Panc1 (cell line): Measurements from ENCODE around the gene CYP2R1. TPM values are rescaled to one million over a fixed set of nuclear protein-coding genes. Genes with fewer than 3 reads are reported as not detected.

Experiments
- ATAC-seq: fragments of 200-7000 bp; cut with Tn5 transposase; 2 replicates; pipeline ENCODE4 v1.9.1; 2020; ENCODE audit warnings: mild to moderate bottlenecking, moderate library complexity
- BruUV-seq: library from RNA; stranded (reverse); fragments of 400-500 nt; replicated peaks from 2 replicates; lab custom pipeline; 2021; lab: Mats Ljungman, UMichigan
- CTCF ChIA-PET: fragments of 300-600 bp; sonication (Branson Sonifier 250); formaldehyde crosslinking; loops from one replicate; lab custom pipeline; 2022; ENCODE audit warnings: antibody characterized with exemption; lab: Charles Lee
- POLR2A ChIA-PET: fragments of 300-600 bp; sonication (Branson Sonifier 250); formaldehyde crosslinking; loops from one replicate; lab custom pipeline; 2022; ENCODE audit warnings: antibody characterized with exemption; lab: Charles Lee
- DNase-seq: peaks from one replicate; pipeline ENCODE4 v3.0.0-alpha.2; 2010; ENCODE audit warnings: low read depth, low spot score
- H3K27ac ChIP-seq: 2 replicates; pipeline ENCODE4 v1.5.1; 2011; ENCODE audit warnings: mild to moderate bottlenecking, low read length, inconsistent platforms
- H3K27me3 ChIP-seq: fragments of 200-500 bp; sonication (Bioruptor generic); 2 replicates; pipeline ENCODE4 v1.6.0; 2014; ENCODE audit warnings: low read length, inconsistent platforms; ENCODE audit not compliant: control insufficient read depth, insufficient read depth
- H3K36me3 ChIP-seq: fragments of 200-500 bp; sonication (Bioruptor generic); 2 replicates; pipeline ENCODE4 v1.5.1; 2014; ENCODE audit warnings: inconsistent platforms, mild to moderate bottlenecking, low read length, moderate library complexity; ENCODE audit not compliant: control insufficient read depth, insufficient read depth
- H3K4me1 ChIP-seq: 2 replicates; pipeline ENCODE4 v1.5.1; 2011; ENCODE audit warnings: inconsistent platforms, mild to moderate bottlenecking, low read length, moderate library complexity; ENCODE audit not compliant: control insufficient read depth, insufficient read depth
- H3K4me3 ChIP-seq, 2 experiments: 2 replicates each; pipeline ENCODE4 v1.5.1; 2011 to 2012; ENCODE audit warnings: low read depth in 2 of 2, low read length in 2 of 2, mild to moderate bottlenecking in 2 of 2, inconsistent platforms in 1 of 2, moderate library complexity in 1 of 2
- H3K9me3 ChIP-seq: fragments of 200-500 bp; sonication (Bioruptor generic); 2 replicates; pipeline ENCODE4 v1.5.1; 2014; ENCODE audit warnings: low read depth, mild to moderate bottlenecking, inconsistent platforms, low read length, moderate library complexity; ENCODE audit not compliant: control insufficient read depth, insufficient read depth
- POLR2AphosphoS5 ChIP-seq: IDR thresholded peaks from 2 replicates; pipeline ENCODE4 v1.6.1; 2012; ENCODE audit warnings: mild to moderate bottlenecking, low read depth, low read length, moderate library complexity
- SIN3A ChIP-seq: IDR thresholded peaks from 2 replicates; pipeline ENCODE4 v1.6.1; 2012; ENCODE audit warnings: low read depth, mild to moderate bottlenecking, low read length, moderate library complexity, borderline replicate concordance; ENCODE audit not compliant: insufficient read depth
- TCF7L2 ChIP-seq: IDR thresholded peaks from 2 replicates; pipeline ENCODE4 v1.6.1; 2011; ENCODE audit warnings: mild to moderate bottlenecking, low read depth, low read length, inconsistent platforms
- in situ Hi-C: cut with HindIII; loops from 2 replicates; pipeline ENCODE4 v1.10.0; 2016; ENCODE audit warnings: low sequenced_read_pairs, low pct_unique_long_range_greater_than_20kb
- intact Hi-C: fragments of 100-400 bp; cut with micrococcal nuclease; formaldehyde crosslinking; loops from one replicate; pipeline ENCODE4 v1.10.0; 2022; ENCODE audit not compliant: unreplicated experiment
- total RNA-seq: library from RNA; stranded (reverse); gene quantifications from one replicate; pipeline ENCODE4 v1.2.1, GENCODE V29; 2021; ENCODE audit not compliant: unreplicated experiment
- TF ChIP-seq, protein P1 (sequence below): fragments of 450-650 bp; IDR thresholded peaks from 2 replicates; pipeline ENCODE4 v1.5.1; 2017; ENCODE audit warnings: mild to moderate bottlenecking
- TF ChIP-seq, protein P2 (sequence below), 2 experiments: IDR thresholded peaks; 2 replicates each; pipeline ENCODE4 v1.6.1; 2011 to 2012; ENCODE audit warnings: low read depth in 2 of 2, control low read depth in 1 of 2, low read length in 1 of 2, mild to moderate bottlenecking in 1 of 2, moderate library complexity in 1 of 2; ENCODE audit not compliant: insufficient read depth in 1 of 2

CYP2R1 gene
- total RNA-seq, 1 experiment from 2014 or later = 11.2 TPM

DNA sequence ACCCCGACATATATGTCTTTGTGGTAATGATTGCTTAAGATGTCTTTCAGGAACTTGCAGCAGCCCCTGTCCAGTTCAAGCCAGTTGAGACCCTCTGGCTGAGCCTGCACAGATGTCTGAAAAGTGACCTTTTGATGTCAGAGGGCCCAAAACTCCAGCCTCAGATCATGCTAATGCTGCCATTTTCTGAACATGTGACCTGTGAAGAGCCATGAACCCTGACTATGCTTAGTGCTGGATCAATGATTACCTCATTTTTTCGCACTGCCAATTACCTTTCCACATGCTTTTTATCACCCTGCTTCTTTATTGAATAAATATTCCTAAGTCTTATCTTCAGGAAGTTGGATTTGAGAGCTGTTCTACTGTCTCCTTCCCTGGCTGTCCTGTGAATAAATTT is 6.9 kb upstream of the CYP2R1 start:
- in situ Hi-C loops = no loop called here
- ChIA-PET POLR2A (no interaction called here), CTCF (no interaction called here)
- no peak for DNase-seq
- no peak for TF ChIP-seq SIN3A
- Histone ChIP-seq H3K36me3 (no peaks in the 10 kb centered on the region), H3K9me3 (no peaks in the 10 kb centered on the region), H3K27ac (no peak overlapping the region), H3K27me3 (no peaks in the 10 kb centered on the region), H3K4me1 (no peaks in the 10 kb centered on the region; the same call in 1 of the 2 replicates), H3K4me3 (no peak overlapping the region)
- ATAC-seq = no peak
- BruUV-seq = no TSS peak
- intact Hi-C loops = loop anchor here (10.0 kb wide), 1 partner anchor 254 kb away; the partner anchor contains the start of gene PDE3B

DNA sequence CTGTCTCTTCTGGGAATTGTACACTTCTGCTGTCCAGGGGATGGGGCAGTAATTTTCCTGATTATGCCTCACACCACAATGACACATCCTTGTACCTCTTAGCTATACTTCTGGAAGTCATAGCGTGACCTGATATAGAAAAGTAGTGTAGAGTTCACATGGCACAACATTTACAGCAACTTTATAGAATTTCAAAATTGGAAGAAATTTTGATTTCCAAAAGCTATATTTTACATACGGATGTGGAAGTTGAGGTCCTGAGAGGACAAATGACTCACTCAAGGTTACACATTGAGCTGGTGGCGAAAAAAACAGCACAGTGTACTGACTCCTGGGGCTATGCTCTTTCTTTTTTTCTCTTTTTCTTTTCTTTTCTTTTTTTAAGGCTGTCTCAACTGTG is 6.3 kb upstream of the CYP2R1 start:
- Histone ChIP-seq H3K27ac (no peak overlapping the region), H3K36me3 (no peaks in the 10 kb centered on the region), H3K27me3 (no peaks in the 10 kb centered on the region), H3K4me1 (no peaks in the 10 kb centered on the region; the same call in 1 of the 2 replicates), H3K4me3 (no peak overlapping the region), H3K9me3 (no peaks in the 10 kb centered on the region)
- ChIA-PET CTCF (no interaction called here), POLR2A (no interaction called here)
- TF ChIP-seq TCF7L2 (no peak), SIN3A (no peak), POLR2AphosphoS5 (no peak)
- ATAC-seq = no peak
- in situ Hi-C loops (no loop called here), intact Hi-C loops (loop anchor here (10.0 kb wide), 1 partner anchor 254 kb away; the partner anchor contains the start of gene PDE3B)
- DNase-seq = no peak
- no TSS peak for BruUV-seq

DNA sequence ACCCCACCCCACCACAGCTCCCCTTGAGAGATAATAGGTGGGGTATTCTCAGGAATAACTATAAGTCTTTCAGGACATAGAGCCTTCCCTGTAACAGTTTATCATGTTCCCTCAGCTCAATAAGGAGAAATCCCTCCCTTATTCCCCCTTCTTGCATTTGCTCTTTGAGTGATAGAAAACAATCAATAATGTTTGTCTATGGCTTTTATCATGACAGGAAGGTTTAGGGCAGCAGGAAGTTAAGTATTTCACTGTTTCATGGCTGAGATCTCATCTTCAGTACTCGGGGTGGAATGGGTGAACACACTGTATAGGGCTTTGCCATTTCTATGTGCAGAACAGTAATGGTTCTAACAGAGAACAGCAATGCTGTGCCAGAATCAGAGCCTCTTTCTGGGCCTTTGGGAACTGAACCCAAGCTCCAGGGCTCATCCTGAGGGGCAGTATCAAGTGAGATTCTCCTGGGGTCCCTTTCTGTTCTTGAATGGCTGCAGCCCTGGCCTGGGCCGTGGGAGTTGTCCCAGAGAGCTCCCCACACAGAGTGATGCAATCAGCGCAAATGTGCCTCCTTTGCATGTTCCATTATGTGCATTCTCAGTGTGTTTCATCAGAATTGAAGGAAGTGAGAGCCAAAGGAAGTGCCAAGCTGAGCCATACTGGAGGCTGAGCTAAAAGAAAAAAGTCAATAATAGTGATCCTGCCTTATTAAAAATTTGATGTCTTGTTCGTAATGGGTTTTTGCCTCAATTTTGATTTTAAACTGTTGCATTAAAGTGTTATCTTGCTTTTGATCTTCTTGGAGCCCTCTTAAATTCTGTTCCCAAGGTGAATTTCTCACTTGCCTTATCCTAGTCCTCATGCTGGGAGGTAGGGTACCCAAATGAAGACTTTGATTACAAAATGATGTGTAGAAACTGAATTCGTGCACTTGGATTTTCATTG is 2.9 kb upstream of the CYP2R1 start:
- ChIA-PET CTCF (no interaction called here), POLR2A (no interaction called here)
- Histone ChIP-seq H3K4me3 (no peak overlapping the region), H3K4me1 (peaks cover 5% of the 10 kb centered on the region), H3K27ac (peak overlapping the region; percentile 35; the same call in 1 of the 2 replicates), H3K27me3 (no peaks in the 10 kb centered on the region), H3K9me3 (no peaks in the 10 kb centered on the region), H3K36me3 (no peaks in the 10 kb centered on the region)
- intact Hi-C loops = loop anchor here (5.0 to 10.0 kb wide), 2 partner anchors 250 to 373 kb away; partner anchors contain the start of genes PDE3B and PSMA1
- ATAC-seq (no peak), DNase-seq (no peak)
- TF ChIP-seq POLR2AphosphoS5 (no peak), TCF7L2 (no peak), SIN3A (no peak)
- TF ChIP-seq, protein P1, sequence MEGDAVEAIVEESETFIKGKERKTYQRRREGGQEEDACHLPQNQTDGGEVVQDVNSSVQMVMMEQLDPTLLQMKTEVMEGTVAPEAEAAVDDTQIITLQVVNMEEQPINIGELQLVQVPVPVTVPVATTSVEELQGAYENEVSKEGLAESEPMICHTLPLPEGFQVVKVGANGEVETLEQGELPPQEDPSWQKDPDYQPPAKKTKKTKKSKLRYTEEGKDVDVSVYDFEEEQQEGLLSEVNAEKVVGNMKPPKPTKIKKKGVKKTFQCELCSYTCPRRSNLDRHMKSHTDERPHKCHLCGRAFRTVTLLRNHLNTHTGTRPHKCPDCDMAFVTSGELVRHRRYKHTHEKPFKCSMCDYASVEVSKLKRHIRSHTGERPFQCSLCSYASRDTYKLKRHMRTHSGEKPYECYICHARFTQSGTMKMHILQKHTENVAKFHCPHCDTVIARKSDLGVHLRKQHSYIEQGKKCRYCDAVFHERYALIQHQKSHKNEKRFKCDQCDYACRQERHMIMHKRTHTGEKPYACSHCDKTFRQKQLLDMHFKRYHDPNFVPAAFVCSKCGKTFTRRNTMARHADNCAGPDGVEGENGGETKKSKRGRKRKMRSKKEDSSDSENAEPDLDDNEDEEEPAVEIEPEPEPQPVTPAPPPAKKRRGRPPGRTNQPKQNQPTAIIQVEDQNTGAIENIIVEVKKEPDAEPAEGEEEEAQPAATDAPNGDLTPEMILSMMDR = no peak
- TF ChIP-seq, protein P2, sequence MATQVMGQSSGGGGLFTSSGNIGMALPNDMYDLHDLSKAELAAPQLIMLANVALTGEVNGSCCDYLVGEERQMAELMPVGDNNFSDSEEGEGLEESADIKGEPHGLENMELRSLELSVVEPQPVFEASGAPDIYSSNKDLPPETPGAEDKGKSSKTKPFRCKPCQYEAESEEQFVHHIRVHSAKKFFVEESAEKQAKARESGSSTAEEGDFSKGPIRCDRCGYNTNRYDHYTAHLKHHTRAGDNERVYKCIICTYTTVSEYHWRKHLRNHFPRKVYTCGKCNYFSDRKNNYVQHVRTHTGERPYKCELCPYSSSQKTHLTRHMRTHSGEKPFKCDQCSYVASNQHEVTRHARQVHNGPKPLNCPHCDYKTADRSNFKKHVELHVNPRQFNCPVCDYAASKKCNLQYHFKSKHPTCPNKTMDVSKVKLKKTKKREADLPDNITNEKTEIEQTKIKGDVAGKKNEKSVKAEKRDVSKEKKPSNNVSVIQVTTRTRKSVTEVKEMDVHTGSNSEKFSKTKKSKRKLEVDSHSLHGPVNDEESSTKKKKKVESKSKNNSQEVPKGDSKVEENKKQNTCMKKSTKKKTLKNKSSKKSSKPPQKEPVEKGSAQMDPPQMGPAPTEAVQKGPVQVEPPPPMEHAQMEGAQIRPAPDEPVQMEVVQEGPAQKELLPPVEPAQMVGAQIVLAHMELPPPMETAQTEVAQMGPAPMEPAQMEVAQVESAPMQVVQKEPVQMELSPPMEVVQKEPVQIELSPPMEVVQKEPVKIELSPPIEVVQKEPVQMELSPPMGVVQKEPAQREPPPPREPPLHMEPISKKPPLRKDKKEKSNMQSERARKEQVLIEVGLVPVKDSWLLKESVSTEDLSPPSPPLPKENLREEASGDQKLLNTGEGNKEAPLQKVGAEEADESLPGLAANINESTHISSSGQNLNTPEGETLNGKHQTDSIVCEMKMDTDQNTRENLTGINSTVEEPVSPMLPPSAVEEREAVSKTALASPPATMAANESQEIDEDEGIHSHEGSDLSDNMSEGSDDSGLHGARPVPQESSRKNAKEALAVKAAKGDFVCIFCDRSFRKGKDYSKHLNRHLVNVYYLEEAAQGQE (IDR thresholded peaks at IDR 0.05; ENCODE audit: insufficient read depth in 1 of 2, low read depth in 2 of 2, low read length in 1 of 2) = no peak
- in situ Hi-C loops = no loop called here
- BruUV-seq = no TSS peak
